ENCODE measurements around the gene SMLR1. TPM values are rescaled to one million over a fixed set of nuclear protein-coding genes. Genes with fewer than 3 reads are reported as not detected.

The SMLR1 gene
- total RNA-seq, 2 experiments from 2014 or later: not detected

GRCh38 chr6:130779658-130780033 lies 47.6 kb upstream of the SMLR1 start:
- H3K4me2 ChIP-seq (ENCODE audit: low read length): no peak overlapping the region
- no peaks in the 10 kb centered on the region for H3K4me1 ChIP-seq (ENCODE audit: insufficient read depth, low read length, poor library complexity, severe bottlenecking)
- H2AFZ ChIP-seq (ENCODE audit: low read length): no peak overlapping the region
- ChIA-PET CTCF (ENCODE audit: unreplicated experiment) (no interaction called here), POLR2A (no interaction called here)
- no peaks in the 10 kb centered on the region for H4K20me1 ChIP-seq (ENCODE audit: insufficient read depth, low read length)
- no peak for DNase-seq (ENCODE audit: low spot score)
- no peak overlapping the region for H3K4me3 ChIP-seq (ENCODE audit: low read depth, low read length, poor library complexity, severe bottlenecking)
- H3K9me3 ChIP-seq (ENCODE audit: low read length): no peaks in the 10 kb centered on the region
- intact Hi-C loops (cut with micrococcal nuclease; ENCODE audit: unreplicated experiment): no loop called here
- BruUV-seq (replicated peaks): no TSS peak
- H3K9me2 ChIP-seq (ENCODE audit: insufficient read depth, low read length): no peaks in the 10 kb centered on the region
- no peaks in the 10 kb centered on the region for H3K36me3 ChIP-seq (ENCODE audit: insufficient read depth, low read length)
- TF ChIP-seq CTCF (conservative IDR thresholded peaks at IDR 0.05; ENCODE audit: low read length) (no peak), EZH2phosphoT487 (IDR thresholded peaks at IDR 0.05; ENCODE audit: borderline replicate concordance, low read depth, low read length) (no peak)
- no peaks in the 10 kb centered on the region for H3K79me2 ChIP-seq (ENCODE audit: insufficient read depth, low read depth, low read length)
- H3K27ac ChIP-seq (ENCODE audit: low read depth, low read length, poor library complexity, severe bottlenecking): no peak overlapping the region

- H3K9me3 ChIP-seq (ENCODE audit: low read length): no peaks in the 10 kb centered on the region
- no TSS peak for BruUV-seq (replicated peaks)
- no peaks in the 10 kb centered on the region for H3K9me2 ChIP-seq (ENCODE audit: insufficient read depth, low read length)
- ChIA-PET POLR2A (no interaction called here), CTCF (ENCODE audit: unreplicated experiment) (no interaction called here)
- no peaks in the 10 kb centered on the region for H4K20me1 ChIP-seq (ENCODE audit: insufficient read depth, low read length)
- no peaks in the 10 kb centered on the region for H3K4me1 ChIP-seq (ENCODE audit: insufficient read depth, low read length, poor library complexity, severe bottlenecking)
- no peak overlapping the region for H3K4me2 ChIP-seq (ENCODE audit: low read length)
- no peaks in the 10 kb centered on the region for H3K36me3 ChIP-seq (ENCODE audit: insufficient read depth, low read length)
- no peak overlapping the region for H3K4me3 ChIP-seq (ENCODE audit: low read depth, low read length, poor library complexity, severe bottlenecking)
- intact Hi-C loops (cut with micrococcal nuclease; ENCODE audit: unreplicated experiment): no loop called here
- no peak overlapping the region for H3K27ac ChIP-seq (ENCODE audit: low read depth, low read length, poor library complexity, severe bottlenecking)
- TF ChIP-seq CTCF (conservative IDR thresholded peaks at IDR 0.05; ENCODE audit: low read length) (no peak), EZH2phosphoT487 (IDR thresholded peaks at IDR 0.05; ENCODE audit: borderline replicate concordance, low read depth, low read length) (no peak)
- no peaks in the 10 kb centered on the region for H3K79me2 ChIP-seq (ENCODE audit: insufficient read depth, low read depth, low read length)
- H2AFZ ChIP-seq (ENCODE audit: low read length): no peak overlapping the region
- DNase-seq (ENCODE audit: low spot score): no peak
Measured at GRCh38 chr6:130780122-130780521, 47.1 kb upstream of the SMLR1 start.

- no peaks in the 10 kb centered on the region for H3K79me2 ChIP-seq (ENCODE audit: insufficient read depth, low read depth, low read length)
- CTCF ChIA-PET (ENCODE audit: unreplicated experiment): no interaction called here
Measured at GRCh38 chr6:130781557-130781956, 45.6 kb upstream of the SMLR1 start.

More at GRCh38 chr6:130781557-130781956, 45.6 kb upstream of the SMLR1 start:
- Histone ChIP-seq H3K27ac (ENCODE audit: low read depth, low read length, poor library complexity, severe bottlenecking) (no peak overlapping the region), H3K9me2 (ENCODE audit: insufficient read depth, low read length) (no peaks in the 10 kb centered on the region), H3K4me2 (ENCODE audit: low read length) (no peak overlapping the region), H3K36me3 (ENCODE audit: insufficient read depth, low read length) (no peaks in the 10 kb centered on the region), H3K4me1 (ENCODE audit: insufficient read depth, low read length, poor library complexity, severe bottlenecking) (no peaks in the 10 kb centered on the region), H3K9me3 (ENCODE audit: low read length) (no peaks in the 10 kb centered on the region), H3K4me3 (ENCODE audit: low read depth, low read length, poor library complexity, severe bottlenecking) (no peak overlapping the region), H4K20me1 (ENCODE audit: insufficient read depth, low read length) (no peaks in the 10 kb centered on the region), H2AFZ (ENCODE audit: low read length) (no peak overlapping the region)
- no peak for DNase-seq (ENCODE audit: low spot score)
- no TSS peak for BruUV-seq (replicated peaks)
- intact Hi-C loops (cut with micrococcal nuclease; ENCODE audit: unreplicated experiment): no loop called here
- POLR2A ChIA-PET: interaction anchor here (0.7 kb wide), 1 partner anchor 149 kb away, joined by 4 read pairs; no protein-coding TSS in a partner anchor
- no peak for TF ChIP-seq CTCF (conservative IDR thresholded peaks at IDR 0.05; ENCODE audit: low read length)
- no peak for TF ChIP-seq EZH2phosphoT487 (IDR thresholded peaks at IDR 0.05; ENCODE audit: borderline replicate concordance, low read depth, low read length)

Data from OCI-LY7 (cell line).